Sciatic nerve (tissue), 2 donors: Measurements from ENCODE around the gene UNC93A. TPM values are rescaled to one million over a fixed set of nuclear protein-coding genes. Genes with fewer than 3 reads are reported as not detected.

Experiments
- ATAC-seq: fragments of 200-7000 bp; cut with Tn5 transposase; one replicate; pipeline ENCODE4 v1.9.1; 2020; ENCODE audit warnings: mild to moderate bottlenecking, moderate library complexity
- DNase-seq: peaks from one replicate; pipeline ENCODE4 v3.0.0-alpha.2; 2020; ENCODE audit warnings: low spot score
- intact Hi-C: fragments of 100-400 bp; cut with DNase I; formaldehyde crosslinking; loops from one replicate; pipeline ENCODE4 v1.14.2; 2022
- total RNA-seq: library from RNA; stranded (reverse); fragmentation: NEBNext Ultra II Directional; extraction: Animal tissue kit (Norgen Biotek cat#: 25700); gene quantifications from one replicate; pipeline ENCODE4 v1.2.1, GENCODE V29; 2021
- donor health status: DM: no; HTN: no; CAD: no.
- donor health status: DM: no; HTN: no; CAD: no.

Gene UNC93A
- total RNA-seq, 1 donor from 2014 or later = not detected

- intact Hi-C loops = no loop called here
- ATAC-seq (no peak), DNase-seq (no peak)
Observed at GRCh38 chr6:167291623-167292300, 647 bp downstream of the UNC93A start.

GRCh38 chr6:167292301-167293087 is 1.4 kb downstream of the UNC93A start:
- ATAC-seq (no peak), DNase-seq (no peak)
- intact Hi-C loops = no loop called here

- no peak for ATAC-seq
- intact Hi-C loops = no loop called here
- DNase-seq = no peak
Observed at GRCh38 chr6:167293088-167293589, 2.0 kb downstream of the UNC93A start.

GRCh38 chr6:167293590-167294091 is 2.5 kb downstream of the UNC93A start:
- no peak for ATAC-seq
- intact Hi-C loops = no loop called here
- no peak for DNase-seq

- intact Hi-C loops = no loop called here
- ATAC-seq (no peak), DNase-seq (no peak)
Observed at GRCh38 chr6:167294241-167294640, 3.1 kb downstream of the UNC93A start.

- DNase-seq (no peak), ATAC-seq (no peak)
- intact Hi-C loops = no loop called here
Observed at GRCh38 chr6:167294651-167295494, 3.8 kb downstream of the UNC93A start.

- no peak for DNase-seq
- intact Hi-C loops = no loop called here
- no peak for ATAC-seq
Observed at GRCh38 chr6:167295495-167296292, 4.6 kb downstream of the UNC93A start.

- intact Hi-C loops = no loop called here
- no peak for ATAC-seq
- no peak for DNase-seq
Observed at GRCh38 chr6:167296293-167296690, 5.2 kb downstream of the UNC93A start.

- intact Hi-C loops = no loop called here
- ATAC-seq = no peak
- DNase-seq = no peak
Observed at GRCh38 chr6:167296902-167297301, 5.8 kb downstream of the UNC93A start.

GRCh38 chr6:167298127-167298526 is 7.0 kb downstream of the UNC93A start:
- no peak for DNase-seq
- no peak for ATAC-seq
- intact Hi-C loops = no loop called here

GRCh38 chr6:167299641-167300308 is 8.7 kb downstream of the UNC93A start:
- intact Hi-C loops = no loop called here
- DNase-seq = no peak
- ATAC-seq = no peak

GRCh38 chr6:167300902-167301777 is 10.0 kb downstream of the UNC93A start:
- intact Hi-C loops = no loop called here
- ATAC-seq = no peak
- DNase-seq = no peak

GRCh38 chr6:167302074-167302473 is 11.0 kb downstream of the UNC93A start:
- DNase-seq = no peak
- ATAC-seq = no peak
- intact Hi-C loops = no loop called here

GRCh38 chr6:167302796-167303195 is 11.7 kb downstream of the UNC93A start:
- ATAC-seq (no peak), DNase-seq (no peak)
- intact Hi-C loops = no loop called here

- DNase-seq (no peak), ATAC-seq (no peak)
- intact Hi-C loops = no loop called here
Observed at GRCh38 chr6:167303675-167304625, 12.8 kb downstream of the UNC93A start.

GRCh38 chr6:167304912-167305311 is 13.8 kb downstream of the UNC93A start:
- no peak for ATAC-seq
- no peak for DNase-seq
- intact Hi-C loops = no loop called here
